Karpas-422 (cell line): Measurements from ENCODE around the gene TMEM59. TPM values are rescaled to one million over a fixed set of nuclear protein-coding genes. Genes with fewer than 3 reads are reported as not detected.
A peak's percentile ranks its signal among the peaks of the same experiment; 100 is the strongest.
"Not testable (repeated sequence)": the region's sequence is repeated elsewhere in the genome, so short reads cannot be mapped to it uniquely, and the experiment has no call there.

ENCODE experiments used
- DNase-seq: peaks from one replicate; pipeline ENCODE4 v3.0.0-alpha.2; 2015
- H2AFZ ChIP-seq: fragments of 200-600 bp; sonication (generic); 2 replicates; pipeline ENCODE4 v1.6.1; 2014; ENCODE audit warnings: antibody characterized with exemption, low read length, mixed read lengths
- H3K27ac ChIP-seq: fragments of 200-600 bp; sonication (generic); 2 replicates; pipeline ENCODE4 v1.5.1; 2014; ENCODE audit warnings: mild to moderate bottlenecking, low read length, moderate library complexity
- H3K27me3 ChIP-seq: fragments of 200-600 bp; sonication (generic); 2 replicates; pipeline ENCODE4 v1.6.1; 2014; ENCODE audit warnings: low read length, mixed read lengths
- H3K36me3 ChIP-seq: fragments of 200-600 bp; sonication (generic); 2 replicates; pipeline ENCODE4 v1.6.1; 2014; ENCODE audit warnings: low read length, mixed read lengths; ENCODE audit not compliant: insufficient read depth
- H3K4me1 ChIP-seq: fragments of 200-600 bp; sonication (generic); 2 replicates; pipeline ENCODE4 v1.6.1; 2014; ENCODE audit warnings: mild to moderate bottlenecking, low read length, mixed read lengths
- H3K4me2 ChIP-seq: fragments of 200-600 bp; sonication (generic); 2 replicates; pipeline ENCODE4 v1.6.1; 2014; ENCODE audit warnings: low read length, low read depth, mild to moderate bottlenecking; ENCODE audit not compliant: poor library complexity, severe bottlenecking
- H3K4me3 ChIP-seq: fragments of 200-600 bp; sonication (generic); 2 replicates; pipeline ENCODE4 v1.5.1; 2014; ENCODE audit warnings: mild to moderate bottlenecking, antibody characterized with exemption, low read length, mixed read lengths
- H3K79me2 ChIP-seq: fragments of 200-600 bp; sonication (generic); 2 replicates; pipeline ENCODE4 v1.6.1; 2014; ENCODE audit warnings: mild to moderate bottlenecking, low read length, mixed read lengths
- H3K9ac ChIP-seq: fragments of 200-600 bp; sonication (generic); 2 replicates; pipeline ENCODE4 v1.6.0; 2014; ENCODE audit warnings: low read length
- H3K9me2 ChIP-seq: fragments of 200-600 bp; sonication (generic), shearing (Covaris generic); replicated peaks from 2 replicates; pipeline ENCODE4 v1.6.0; 2014; ENCODE audit warnings: mild to moderate bottlenecking, low read length, moderate library complexity; ENCODE audit not compliant: insufficient read depth
- H3K9me3 ChIP-seq: fragments of 300-700, 200-600 bp; sonication (generic); 2 replicates; pipeline ENCODE4 v1.6.1; 2014; ENCODE audit warnings: low read length, mixed read lengths
- H4K20me1 ChIP-seq: fragments of 200-600 bp; sonication (generic); 2 replicates; pipeline ENCODE4 v1.6.1; 2014; ENCODE audit warnings: mild to moderate bottlenecking, antibody characterized with exemption, low read length, low read depth; ENCODE audit not compliant: insufficient read depth
- total RNA-seq: library from RNA; depleted of rRNA; stranded (reverse); fragments of >200 nt; shearing (Covaris generic); gene quantifications from 2 replicates; pipeline ENCODE4 v1.2.3, GENCODE V29; 2014; ENCODE audit warnings: low replicate concordance

TMEM59 gene
- total RNA-seq, 1 experiment from 2014 or later: 261 TPM

DNA sequence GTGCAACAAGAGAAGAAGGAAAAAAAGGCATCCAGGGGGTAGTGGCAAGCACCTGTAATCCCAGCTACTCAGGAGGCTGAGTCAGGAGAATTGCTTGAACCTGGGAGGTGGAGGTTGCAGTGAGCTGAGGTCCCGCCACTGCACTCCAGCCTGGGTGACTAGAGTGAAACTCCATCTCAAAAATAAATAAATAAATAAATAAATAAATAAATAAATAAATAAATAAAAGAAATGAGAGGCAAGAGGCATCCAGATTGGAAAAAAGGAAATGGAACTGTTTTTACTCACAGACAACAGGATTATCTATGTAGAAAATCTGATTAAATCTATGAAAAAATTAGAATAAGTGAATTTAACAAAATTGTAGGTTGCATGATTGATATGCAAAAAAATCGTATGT is 58.5 kb downstream of the TMEM59 start:
- not testable (repeated sequence) for H3K4me3 ChIP-seq, H4K20me1 ChIP-seq, H3K27me3 ChIP-seq, H2AFZ ChIP-seq, H3K79me2 ChIP-seq, H3K9me3 ChIP-seq, DNase-seq, H3K4me1 ChIP-seq, H3K27ac ChIP-seq, H3K9me2 ChIP-seq, H3K4me2 ChIP-seq, H3K9ac ChIP-seq, H3K36me3 ChIP-seq

GRCh38 chr1:53992085-53992874 is 60.7 kb downstream of the TMEM59 start:
- Histone ChIP-seq H3K27ac (no peak overlapping the region), H2AFZ (no peak overlapping the region), H3K4me2 (no peak overlapping the region), H3K79me2 (no peaks in the 10 kb centered on the region), H3K4me3 (no peak overlapping the region), H3K27me3 (no peaks in the 10 kb centered on the region), H3K9ac (no peak overlapping the region), H3K4me1 (no peaks in the 10 kb centered on the region), H3K36me3 (no peaks in the 10 kb centered on the region), H3K9me2 (no peaks in the 10 kb centered on the region), H4K20me1 (no peaks in the 10 kb centered on the region), H3K9me3 (no peaks in the 10 kb centered on the region)
- DNase-seq: peak; percentile 75

DNA sequence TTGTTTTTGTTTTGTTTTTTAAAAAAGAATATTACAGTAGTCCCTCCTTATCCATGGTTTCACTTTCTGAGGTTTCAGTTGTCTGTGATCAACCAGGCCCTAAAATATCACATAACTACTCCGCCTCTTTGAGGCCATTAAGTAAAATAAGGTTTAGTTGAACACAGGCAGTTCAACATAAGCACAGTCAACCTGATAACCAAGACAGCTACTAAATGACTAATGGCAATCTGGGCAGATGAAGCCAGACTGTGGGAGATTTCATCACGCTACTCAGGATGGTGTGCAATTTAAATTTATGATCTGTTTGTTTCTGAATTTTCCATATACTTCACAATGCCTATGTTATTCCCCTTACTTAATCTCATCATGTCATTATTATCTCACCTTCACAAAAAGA is 65.1 kb downstream of the TMEM59 start:
- Histone ChIP-seq H3K9me2 (no peaks in the 10 kb centered on the region), H3K79me2 (no peaks in the 10 kb centered on the region), H3K36me3 (no peaks in the 10 kb centered on the region), H3K27me3 (no peaks in the 10 kb centered on the region), H3K4me2 (no peak overlapping the region), H3K9me3 (no peaks in the 10 kb centered on the region), H4K20me1 (no peaks in the 10 kb centered on the region), H3K9ac (no peak overlapping the region), H3K4me3 (no peak overlapping the region), H2AFZ (no peak overlapping the region), H3K27ac (no peak overlapping the region), H3K4me1 (no peaks in the 10 kb centered on the region)
- DNase-seq: no peak

- Histone ChIP-seq H3K4me3 (no peak overlapping the region), H3K4me1 (no peaks in the 10 kb centered on the region), H3K27me3 (no peaks in the 10 kb centered on the region), H3K36me3 (no peaks in the 10 kb centered on the region), H3K4me2 (no peak overlapping the region), H2AFZ (no peak overlapping the region), H3K27ac (no peak overlapping the region), H3K9me3 (no peaks in the 10 kb centered on the region), H4K20me1 (no peaks in the 10 kb centered on the region), H3K9me2 (no peaks in the 10 kb centered on the region), H3K79me2 (no peaks in the 10 kb centered on the region), H3K9ac (no peak overlapping the region)
- DNase-seq: no peak
These were observed 66.5 kb downstream of the TMEM59 start for GRCh38 chr1:53986458-53986857.

DNA sequence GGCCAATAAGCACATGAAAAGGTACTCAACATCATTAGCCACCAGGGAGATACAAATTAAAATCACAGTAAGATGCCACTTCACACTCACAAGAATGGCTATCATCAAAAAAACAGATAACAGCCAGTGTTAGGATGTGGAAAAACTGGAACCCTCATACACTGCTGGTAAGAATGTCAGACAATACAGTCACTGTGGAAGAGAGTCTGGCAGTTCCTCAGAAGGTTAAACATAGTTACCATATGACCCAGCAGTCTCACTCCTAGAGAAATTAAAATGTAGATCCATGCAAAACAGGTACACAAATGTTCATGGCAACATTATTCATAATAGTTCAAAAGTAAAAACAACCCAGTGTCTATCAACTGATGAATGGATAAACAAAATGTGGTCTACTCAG is 68.3 kb downstream of the TMEM59 start:
- Histone ChIP-seq H3K27me3 (no peaks in the 10 kb centered on the region), H3K9me2 (no peaks in the 10 kb centered on the region), H2AFZ (no peak overlapping the region), H3K9ac (no peak overlapping the region), H3K79me2 (no peaks in the 10 kb centered on the region), H3K36me3 (no peaks in the 10 kb centered on the region), H3K4me3 (no peak overlapping the region), H3K4me1 (peaks cover 8% of the 10 kb centered on the region), H3K4me2 (no peak overlapping the region), H3K9me3 (no peaks in the 10 kb centered on the region), H3K27ac (no peak overlapping the region), H4K20me1 (no peaks in the 10 kb centered on the region)
- no peak for DNase-seq

- Histone ChIP-seq H3K79me2 (no peaks in the 10 kb centered on the region), H3K4me3 (no peak overlapping the region), H3K36me3 (no peaks in the 10 kb centered on the region), H3K4me1 (peaks cover 10% of the 10 kb centered on the region), H4K20me1 (no peaks in the 10 kb centered on the region), H3K9me2 (no peaks in the 10 kb centered on the region), H3K4me2 (no peak overlapping the region), H3K27me3 (no peaks in the 10 kb centered on the region), H2AFZ (no peak overlapping the region), H3K9ac (no peak overlapping the region), H3K27ac (no peak overlapping the region), H3K9me3 (no peaks in the 10 kb centered on the region)
- no peak for DNase-seq
These were observed 70.3 kb downstream of the TMEM59 start for GRCh38 chr1:53982763-53983104.

GRCh38 chr1:53982034-53982762 is 70.8 kb downstream of the TMEM59 start:
- no peaks in the 10 kb centered on the region for H4K20me1 ChIP-seq
- DNase-seq: no peak
- peaks cover 10% of the 10 kb centered on the region for H3K4me1 ChIP-seq
- peak overlapping the region; percentile 6 for H3K4me2 ChIP-seq
- H3K27ac ChIP-seq: no peak overlapping the region
- H3K36me3 ChIP-seq: no peaks in the 10 kb centered on the region
- H3K79me2 ChIP-seq: no peaks in the 10 kb centered on the region
- H3K27me3 ChIP-seq: no peaks in the 10 kb centered on the region
- no peaks in the 10 kb centered on the region for H3K9me2 ChIP-seq
- H3K9ac ChIP-seq: no peak overlapping the region
- no peak overlapping the region for H2AFZ ChIP-seq
- H3K9me3 ChIP-seq: no peaks in the 10 kb centered on the region
- no peak overlapping the region for H3K4me3 ChIP-seq

DNA sequence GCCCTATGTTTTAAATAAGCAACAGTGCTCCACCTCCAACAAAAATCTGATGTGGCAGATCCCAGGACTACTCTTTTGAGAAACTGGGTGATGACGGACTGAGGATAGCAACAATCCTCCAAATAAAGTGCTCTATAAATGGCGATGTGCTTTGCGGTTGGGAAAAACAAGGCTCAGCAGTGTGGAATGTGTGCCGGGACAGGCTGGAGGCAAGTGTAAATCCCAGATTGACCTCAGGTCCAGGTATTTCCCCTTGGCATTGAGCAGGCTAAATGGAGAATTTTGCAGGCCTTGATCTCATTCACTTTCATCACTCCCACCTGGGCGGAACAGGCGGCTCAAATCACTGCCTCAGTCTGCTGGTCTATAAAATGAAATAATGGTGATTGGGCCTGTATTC is 71.8 kb downstream of the TMEM59 start:
- H3K9me2 ChIP-seq: no peaks in the 10 kb centered on the region
- no peak overlapping the region for H2AFZ ChIP-seq
- no peak overlapping the region for H3K4me2 ChIP-seq

More for the DNA sequence above, 71.8 kb downstream of the TMEM59 start:
- no peak overlapping the region for H3K27ac ChIP-seq
- no peaks in the 10 kb centered on the region for H3K27me3 ChIP-seq
- peaks cover 10% of the 10 kb centered on the region for H3K4me1 ChIP-seq
- DNase-seq: no peak
- no peaks in the 10 kb centered on the region for H3K9me3 ChIP-seq
- H4K20me1 ChIP-seq: no peaks in the 10 kb centered on the region
- H3K36me3 ChIP-seq: no peaks in the 10 kb centered on the region
- no peak overlapping the region for H3K4me3 ChIP-seq
- no peak overlapping the region for H3K9ac ChIP-seq
- no peaks in the 10 kb centered on the region for H3K79me2 ChIP-seq
